ENCODE results near the gene ETS1. TPM values are rescaled to one million over a fixed set of nuclear protein-coding genes. Genes with fewer than 3 reads are reported as not detected.

ETS1 gene
- polyA plus RNA-seq, 1 experiment: 32.3 TPM

GRCh38 chr11:128502726-128503125 lies 84.6 kb downstream of the ETS1 start:
- POLR2A ChIA-PET: interaction anchor here (2.0 kb wide), 1 partner anchor 14 kb away, joined by 6 read pairs; no protein-coding TSS in a partner anchor
- Histone ChIP-seq H3K27me3 (ENCODE audit: control insufficient read depth, insufficient read depth, low read length) (no peaks in the 10 kb centered on the region), H3K27ac (ENCODE audit: low read depth, low read length) (peak overlapping the region; percentile 83), H3K4me3 (ENCODE audit: low read depth, low read length) (no peak overlapping the region), H3K9me3 (ENCODE audit: control insufficient read depth, insufficient read depth, low read length) (no peaks in the 10 kb centered on the region)
- TF ChIP-seq CTCF (IDR thresholded peaks at IDR 0.05; ENCODE audit: low read depth, low read length): no peak
- CTCF ChIA-PET: interaction anchor here (1.0 to 3.1 kb wide), 3 partner anchors 128 to 330 kb away, joined by 3 to 13 read pairs (median 5); no protein-coding TSS in a partner anchor
- DNase-seq (ENCODE audit: low read depth, low spot score): peak; percentile 82

GRCh38 chr11:128501632-128502549 lies 85.5 kb downstream of the ETS1 start:
- H3K27me3 ChIP-seq (ENCODE audit: control insufficient read depth, insufficient read depth, low read length): no peaks in the 10 kb centered on the region
- no peak overlapping the region for H3K4me3 ChIP-seq (ENCODE audit: low read depth, low read length)
- no peak for TF ChIP-seq CTCF (IDR thresholded peaks at IDR 0.05; ENCODE audit: low read depth, low read length)
- POLR2A ChIA-PET: interaction anchor here (1.0 to 2.0 kb wide), 2 partner anchors 9 to 15 kb away, joined by 3 to 6 read pairs; no protein-coding TSS in a partner anchor
- DNase-seq (ENCODE audit: low read depth, low spot score): no peak
- no peak overlapping the region for H3K27ac ChIP-seq (ENCODE audit: low read depth, low read length)
- H3K9me3 ChIP-seq (ENCODE audit: control insufficient read depth, insufficient read depth, low read length): no peaks in the 10 kb centered on the region
- CTCF ChIA-PET: interaction anchor here (1.0 to 3.1 kb wide), 3 partner anchors 129 to 330 kb away, joined by 3 to 13 read pairs (median 5); no protein-coding TSS in a partner anchor

GRCh38 chr11:128501008-128501407 lies 86.3 kb downstream of the ETS1 start:
- no peak for TF ChIP-seq CTCF (IDR thresholded peaks at IDR 0.05; ENCODE audit: low read depth, low read length)
- ChIA-PET CTCF (interaction anchor here (1.4 kb wide), 1 partner anchor 130 kb away, joined by 5 read pairs; no protein-coding TSS in a partner anchor), POLR2A (no interaction called here)
- no peak for DNase-seq (ENCODE audit: low read depth, low spot score)
- no peak overlapping the region for H3K4me3 ChIP-seq (ENCODE audit: low read depth, low read length)
- H3K9me3 ChIP-seq (ENCODE audit: control insufficient read depth, insufficient read depth, low read length): no peaks in the 10 kb centered on the region
- H3K27ac ChIP-seq (ENCODE audit: low read depth, low read length): peak overlapping the region; percentile 60
- H3K27me3 ChIP-seq (ENCODE audit: control insufficient read depth, insufficient read depth, low read length): no peaks in the 10 kb centered on the region

GRCh38 chr11:128500493-128500892 lies 86.9 kb downstream of the ETS1 start:
- TF ChIP-seq CTCF (IDR thresholded peaks at IDR 0.05; ENCODE audit: low read depth, low read length): no peak
- ChIA-PET POLR2A (no interaction called here), CTCF (interaction anchor here (0.6 to 1.4 kb wide), 2 partner anchors 130 to 305 kb away, joined by 3 to 5 read pairs; no protein-coding TSS in a partner anchor)
- H3K27ac ChIP-seq (ENCODE audit: low read depth, low read length): peak overlapping the region; percentile 60
- H3K4me3 ChIP-seq (ENCODE audit: low read depth, low read length): no peak overlapping the region
- H3K9me3 ChIP-seq (ENCODE audit: control insufficient read depth, insufficient read depth, low read length): no peaks in the 10 kb centered on the region
- H3K27me3 ChIP-seq (ENCODE audit: control insufficient read depth, insufficient read depth, low read length): no peaks in the 10 kb centered on the region
- no peak for DNase-seq (ENCODE audit: low read depth, low spot score)

Measured in AG04450 (cell line).